Lung (tissue), 12 donors: Measurements from ENCODE around the gene USP6NL. TPM values are rescaled to one million over a fixed set of nuclear protein-coding genes. Genes with fewer than 3 reads are reported as not detected.

Experiments
- ATAC-seq: fragments of 200-7000 bp; cut with Tn5 transposase; one replicate; pipeline ENCODE4 v1.9.1; 2020; ENCODE audit warnings: moderate number of reproducible peaks; ENCODE audit not compliant: insufficient read depth, low FRiP score
- DNase-seq, 3 donors: peaks; one replicate each; pipeline ENCODE4 v3.0.0-alpha.2; 2013 to 2017
- H3K27ac ChIP-seq, 2 donors: one replicate each; pipeline ENCODE4 v1.5.1; 2013; ENCODE audit warnings: mild to moderate bottlenecking in 2 of 2, moderate library complexity in 2 of 2, control low read depth in 1 of 2, inconsistent platforms in 1 of 2, low read depth in 1 of 2, low read length in 1 of 2
- H3K27me3 ChIP-seq, 3 donors: one replicate each; pipeline ENCODE4 v1.5.1; 2013; ENCODE audit warnings: low read length in 2 of 3; ENCODE audit not compliant: control insufficient read depth in 3 of 3, insufficient read depth in 3 of 3
- H3K36me3 ChIP-seq, 4 donors: one replicate each; pipeline ENCODE4 v1.5.1; 2013; ENCODE audit warnings: low read length in 4 of 4, mild to moderate bottlenecking in 1 of 4, moderate library complexity in 1 of 4; ENCODE audit not compliant: control insufficient read depth in 4 of 4, insufficient read depth in 4 of 4
- H3K4me1 ChIP-seq, 5 donors: one replicate each; pipeline ENCODE4 v1.5.1; 2013; ENCODE audit warnings: low read length in 5 of 5, mild to moderate bottlenecking in 2 of 5, moderate library complexity in 1 of 5; ENCODE audit not compliant: control insufficient read depth in 5 of 5, insufficient read depth in 5 of 5
- H3K4me3 ChIP-seq: one replicate; pipeline ENCODE4 v1.5.1; 2013; ENCODE audit warnings: mild to moderate bottlenecking, control low read depth, moderate library complexity
- H3K9ac ChIP-seq, 2 donors: one replicate each; pipeline ENCODE4 v1.5.1; 2013; ENCODE audit warnings: low read length in 2 of 2, control low read depth in 1 of 2; ENCODE audit not compliant: insufficient read depth in 1 of 2
- H3K9me3 ChIP-seq, 4 donors: one replicate each; pipeline ENCODE4 v1.5.1; 2013; ENCODE audit warnings: low read length in 3 of 4, mild to moderate bottlenecking in 1 of 4, moderate library complexity in 1 of 4; ENCODE audit not compliant: control insufficient read depth in 4 of 4, insufficient read depth in 3 of 4
- CTCF ChIP-seq: IDR thresholded peaks from 2 replicates; pipeline ENCODE4 v1.5.1; 2012; ENCODE audit warnings: mild to moderate bottlenecking; ENCODE audit errors: control extremely low read depth, extremely low read depth
- WGBS, 2 donors: extraction: QIAGEN DNeasy Blood & Tissue Kit; methylation state at CpG; one replicate each; pipeline ENCODE4 v1.1.7; 2013; 5-methylcytosine and 5-hydroxymethylcytosine counted together
- polyA plus RNA-seq, 2 donors: library from polyadenylated mRNA; stranded (reverse); fragments of 200-250 nt; gene quantifications; one replicate each; pipeline ENCODE4 v1.2.1, GENCODE V29; 2013
- total RNA-seq, 2 donors: library from RNA; depleted of rRNA in 1 of 2; stranded (reverse); fragments of >200 nt in 1 of 2; gene quantifications; one replicate each; pipeline ENCODE4 v1.2.1, GENCODE V29; 2014 to 2021
- donor health status: control.
- donor health status: control.
- donor health status: Bipolar disorder and iron deficiency.
- donor health status: healthy.
- donor health status: DM: yes; HTN: yes; CAD: no.

USP6NL gene
- total and polyA plus RNA-seq, 4 donors, result 5.4 to 41.7 (median 13.4) TPM

GRCh38 chr10:11415095-11415494 lies 196.4 kb downstream of the USP6NL start:
- no peak overlapping the region for H3K27ac ChIP-seq
- ATAC-seq (no peak), DNase-seq (no peak)
- H3K4me3 ChIP-seq, result no peak overlapping the region
- no peak for TF ChIP-seq CTCF
- peaks cover 0 to 13% (median 4%) of the 10 kb centered on the region in 4 donors for H3K9me3 ChIP-seq
- WGBS, 2 donors, result 83 to 85% methylated on average over 5 of the region's 5 CpGs
- no peaks in the 10 kb centered on the region for H3K36me3 ChIP-seq
- H3K9ac ChIP-seq, result no peak overlapping the region
- no peaks in the 10 kb centered on the region for H3K4me1 ChIP-seq
- no peaks in the 10 kb centered on the region for H3K27me3 ChIP-seq

GRCh38 chr10:11414314-11415038 lies 197.0 kb downstream of the USP6NL start:
- ATAC-seq, result no peak
- H3K9me3 ChIP-seq, result peaks cover 0 to 13% (median 1%) of the 10 kb centered on the region in 4 donors
- no peak overlapping the region for H3K9ac ChIP-seq
- 71 to 85% methylated on average over 7 of the region's 7 CpGs for WGBS, 2 donors
- no peak for TF ChIP-seq CTCF
- H3K36me3 ChIP-seq, result no peaks in the 10 kb centered on the region
- H3K27me3 ChIP-seq, result no peaks in the 10 kb centered on the region
- H3K4me3 ChIP-seq, result no peak overlapping the region
- no peak for DNase-seq
- H3K27ac ChIP-seq, result no peak overlapping the region
- H3K4me1 ChIP-seq, result no peaks in the 10 kb centered on the region

GRCh38 chr10:11411926-11412545 lies 199.4 kb downstream of the USP6NL start:
- 86 to 96% methylated on average over 2 of the region's 2 CpGs for WGBS, 2 donors
- Histone ChIP-seq H3K27ac (no peak overlapping the region), H3K9me3 (peaks cover 0 to 20% (median 0%) of the 10 kb centered on the region in 4 donors), H3K9ac (no peak overlapping the region), H3K4me1 (no peaks in the 10 kb centered on the region), H3K36me3 (no peaks in the 10 kb centered on the region), H3K4me3 (no peak overlapping the region), H3K27me3 (no peaks in the 10 kb centered on the region)
- DNase-seq (no peak), ATAC-seq (no peak)
- no peak for TF ChIP-seq CTCF
